K562 (cell line): ENCODE measurements around the gene SLC7A14.

Experiments
- CTCF ChIP-seq, 3 experiments: IDR thresholded peaks in 2 of 3; conservative IDR thresholded peaks in 1 of 3; 2 replicates each; pipeline ENCODE4 v1.5.1; 2011 to 2012; ENCODE audit warnings: low read length in 3 of 3, mild to moderate bottlenecking in 3 of 3, control low read depth in 2 of 3, improper control_type of control experiment in 1 of 3, inconsistent platforms in 1 of 3, low read depth in 1 of 3, mixed read lengths in 1 of 3, moderate library complexity in 1 of 3; ENCODE audit not compliant: insufficient read depth in 2 of 3
- KLF16 ChIP-seq: IDR thresholded peaks from 2 replicates; pipeline ENCODE4 v1.6.1; 2016; ENCODE audit warnings: antibody characterized with exemption
- TCF7L2 ChIP-seq: fragments of 150-350 bp; IDR thresholded peaks from 2 replicates; pipeline ENCODE4 v1.6.1; 2016; ENCODE audit warnings: low read depth, mild to moderate bottlenecking, low read length, moderate library complexity
- ZBTB7A ChIP-seq: IDR thresholded peaks from 2 replicates; pipeline ENCODE4 v1.6.1; 2011; ENCODE audit warnings: low read depth, mild to moderate bottlenecking, low read length, moderate library complexity, borderline replicate concordance; ENCODE audit not compliant: control insufficient read depth
- TF ChIP-seq, protein P1 (sequence below): fragments of 450-650 bp; conservative IDR thresholded peaks from 2 replicates; pipeline ENCODE4 v1.6.1; 2016; ENCODE audit warnings: missing genetic modification characterization, low read depth, mild to moderate bottlenecking, control low read depth, missing compliant biosample characterization

GRCh38 chr3:170496868-170497140, 89.1 kb downstream of the SLC7A14 start:
- no peak for TF ChIP-seq ZBTB7A
- TF ChIP-seq TCF7L2: no peak
- TF ChIP-seq, protein P1, sequence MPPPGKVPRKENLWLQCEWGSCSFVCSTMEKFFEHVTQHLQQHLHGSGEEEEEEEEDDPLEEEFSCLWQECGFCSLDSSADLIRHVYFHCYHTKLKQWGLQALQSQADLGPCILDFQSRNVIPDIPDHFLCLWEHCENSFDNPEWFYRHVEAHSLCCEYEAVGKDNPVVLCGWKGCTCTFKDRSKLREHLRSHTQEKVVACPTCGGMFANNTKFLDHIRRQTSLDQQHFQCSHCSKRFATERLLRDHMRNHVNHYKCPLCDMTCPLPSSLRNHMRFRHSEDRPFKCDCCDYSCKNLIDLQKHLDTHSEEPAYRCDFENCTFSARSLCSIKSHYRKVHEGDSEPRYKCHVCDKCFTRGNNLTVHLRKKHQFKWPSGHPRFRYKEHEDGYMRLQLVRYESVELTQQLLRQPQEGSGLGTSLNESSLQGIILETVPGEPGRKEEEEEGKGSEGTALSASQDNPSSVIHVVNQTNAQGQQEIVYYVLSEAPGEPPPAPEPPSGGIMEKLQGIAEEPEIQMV: no peak
- no peak for TF ChIP-seq CTCF (IDR thresholded peaks at IDR 0.05 in 2 of 3, conservative IDR thresholded peaks at IDR 0.05 in 1 of 3; ENCODE audit: insufficient read depth in 2 of 3, low read depth in 1 of 3, low read length in 3 of 3)
- no peak for TF ChIP-seq KLF16
